CD14-positive monocyte (primary cell): ENCODE results near the gene CAPS. TPM values are rescaled to one million over a fixed set of nuclear protein-coding genes. Genes with fewer than 3 reads are reported as not detected.

ENCODE experiments used
- DNase-seq, 3 donors: peaks; one replicate each; pipeline ENCODE4 v3.0.0-alpha.2; 2011 to 2022
- H2AFZ ChIP-seq: 2 replicates; pipeline ENCODE4 v1.6.0; 2012; ENCODE audit warnings: mild to moderate bottlenecking, low read depth, low read length, inconsistent platforms; ENCODE audit not compliant: insufficient read depth, poor library complexity, severe bottlenecking
- H3K27ac ChIP-seq, 2 donors: 1 replicate in 1 of 2; 2 replicates in 1 of 2; pipeline ENCODE4 v1.5.1; 2012 to 2013; ENCODE audit warnings: low read length in 2 of 2, control low read depth in 1 of 2, inconsistent platforms in 1 of 2, low read depth in 1 of 2, mild to moderate bottlenecking in 1 of 2
- H3K27me3 ChIP-seq, 2 donors: one replicate each; pipeline versions ENCODE4 v1.6.0 to v1.6.1; 2011 to 2013; ENCODE audit warnings: low read length in 2 of 2; ENCODE audit not compliant: control insufficient read depth in 2 of 2, insufficient read depth in 2 of 2
- H3K36me3 ChIP-seq, 2 donors: replicated peaks in 1 of 2; 1 replicate in 1 of 2; 2 replicates in 1 of 2; pipeline versions ENCODE4 v1.5.1 to v1.6.1; 2012 to 2013; ENCODE audit warnings: low read length in 2 of 2, control low read depth in 1 of 2, inconsistent platforms in 1 of 2, mild to moderate bottlenecking in 1 of 2; ENCODE audit not compliant: insufficient read depth in 2 of 2, control insufficient read depth in 1 of 2
- H3K4me1 ChIP-seq, 2 donors: 1 replicate in 1 of 2; 2 replicates in 1 of 2; pipeline versions ENCODE4 v1.5.1 to v1.6.1; 2012 to 2013; ENCODE audit warnings: low read length in 2 of 2, control low read depth in 1 of 2, inconsistent platforms in 1 of 2, mild to moderate bottlenecking in 1 of 2, moderate library complexity in 1 of 2; ENCODE audit not compliant: insufficient read depth in 2 of 2, control insufficient read depth in 1 of 2
- H3K4me2 ChIP-seq: replicated peaks from 2 replicates; pipeline ENCODE3; 2012; ENCODE audit warnings: low read length, moderate library complexity, mild to moderate bottlenecking; ENCODE audit not compliant: poor library complexity, severe bottlenecking; ENCODE audit errors: extremely low read depth
- H3K4me3 ChIP-seq, 3 experiments: fragments of 200-600 bp in 1 of 3; sonication (generic) in 1 of 3; replicated peaks in 1 of 3; 1 replicate in 2 of 3; 2 replicates in 1 of 3; pipeline ENCODE4 v1.5.1; 2011 to 2013; ENCODE audit warnings: low read length in 3 of 3, mild to moderate bottlenecking in 3 of 3, control low read depth in 2 of 3, low read depth in 2 of 3, inconsistent platforms in 1 of 3, moderate library complexity in 1 of 3
- H3K79me2 ChIP-seq: 2 replicates; pipeline ENCODE4 v1.6.0; 2012; ENCODE audit warnings: mild to moderate bottlenecking, control low read depth, inconsistent platforms, low read length, moderate library complexity; ENCODE audit not compliant: insufficient read depth
- H3K9ac ChIP-seq: 2 replicates; pipeline ENCODE4 v1.6.0; 2017; ENCODE audit warnings: low read length, mild to moderate bottlenecking; ENCODE audit not compliant: insufficient read depth, poor library complexity, severe bottlenecking
- H3K9me3 ChIP-seq, 2 donors: replicated peaks in 1 of 2; 1 replicate in 1 of 2; 2 replicates in 1 of 2; pipeline versions ENCODE4 v1.5.1 to v1.6.1; 2012 to 2013; ENCODE audit warnings: low read length in 2 of 2, control low read depth in 1 of 2; ENCODE audit not compliant: control insufficient read depth in 1 of 2, insufficient read depth in 1 of 2
- H4K20me1 ChIP-seq: 2 replicates; pipeline ENCODE4 v1.6.0; 2012; ENCODE audit warnings: mild to moderate bottlenecking, low read length, control low read depth, moderate library complexity; ENCODE audit not compliant: insufficient read depth
- H3K27ac Mint-ChIP-seq, 7 donors: one replicate each; pipeline ENCODE4 v1.8.0; 2020; ENCODE audit warnings: mild to moderate bottlenecking in 7 of 7, mixed read lengths in 7 of 7, moderate library complexity in 6 of 7, inconsistent platforms in 2 of 7
- H3K27me3 Mint-ChIP-seq, 3 donors: one replicate each; pipeline ENCODE4 v1.8.0; 2021 to 2022; ENCODE audit warnings: low read depth in 3 of 3, mild to moderate bottlenecking in 3 of 3, mixed read lengths in 3 of 3, moderate library complexity in 3 of 3, inconsistent platforms in 1 of 3
- H3K36me3 Mint-ChIP-seq, 2 donors: one replicate each; pipeline ENCODE4 v1.8.0; 2020; ENCODE audit warnings: mixed read lengths in 2 of 2, inconsistent platforms in 1 of 2, mild to moderate bottlenecking in 1 of 2
- H3K4me1 Mint-ChIP-seq: one replicate; pipeline ENCODE4 v1.8.0; 2020; ENCODE audit warnings: mild to moderate bottlenecking, mixed read lengths
- H3K4me3 Mint-ChIP-seq, 2 donors: one replicate each; pipeline ENCODE4 v1.8.0; 2020; ENCODE audit warnings: mild to moderate bottlenecking in 2 of 2, mixed read lengths in 2 of 2, moderate library complexity in 1 of 2
- H3K9me3 Mint-ChIP-seq, 7 donors: one replicate each; pipeline ENCODE4 v1.8.0; 2020 to 2022; ENCODE audit warnings: mixed read lengths in 7 of 7, mild to moderate bottlenecking in 6 of 7, moderate library complexity in 6 of 7, inconsistent platforms in 2 of 7
- WGBS: methylation state at CpG from one replicate; pipeline ENCODE4 v1.1.5; 2013; ENCODE audit warnings: missing lambda C conversion rate; ENCODE audit not compliant: insufficient coverage; 5-methylcytosine and 5-hydroxymethylcytosine counted together
- intact Hi-C, 2 donors: fragments of 100-400 bp; cut with micrococcal nuclease; formaldehyde crosslinking; loops; one replicate each; pipeline versions ENCODE4 v1.15.0 to v1.15.1; 2023
- polyA plus RNA-seq, 3 donors: library from polyadenylated mRNA; depleted of rRNA in 1 of 3; unstranded in 2 of 3; stranded (reverse) in 1 of 3; fragments of 300-500 nt in 2 of 3; fragments of >200 nt in 1 of 3; fragmentation: Illumina TruSeq in 2 of 3; gene quantifications; 1 replicate in 2 of 3; 2 replicates in 1 of 3; pipeline ENCODE4 v1.2.3, GENCODE V29; 2012 to 2021
- TF ChIP-seq, protein P1 (sequence below): fragments of 200-600 bp; IDR thresholded peaks from one replicate; pipeline ENCODE4 v1.8.0; 2022; ENCODE audit warnings: antibody characterized with exemption, mild to moderate bottlenecking

CAPS gene
- polyA plus RNA-seq, 3 donors = 0.34 to 34.8 (median 0.72) TPM

DNA sequence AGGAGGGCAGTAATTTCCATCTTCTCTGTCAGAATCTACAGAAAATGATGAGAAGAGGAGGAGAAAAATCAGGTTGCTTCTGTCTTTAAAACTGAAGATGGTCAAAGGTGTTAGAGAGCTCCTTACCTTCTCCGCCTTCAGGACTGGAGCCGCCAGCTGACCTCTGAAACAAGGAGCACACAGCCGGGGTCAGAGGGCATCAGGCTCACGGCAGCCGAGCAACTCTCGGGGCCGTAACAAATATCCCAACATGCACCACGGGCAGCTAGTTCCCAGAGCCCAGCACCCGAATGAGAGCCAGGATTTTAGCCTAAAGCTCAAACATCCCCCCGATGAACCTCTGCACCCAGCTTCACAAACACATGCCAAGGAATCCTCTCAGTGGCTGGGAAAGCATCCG is 27.6 kb downstream of the CAPS start:
- Mint-ChIP-seq H3K27ac (peak overlapping the region in 1 of 7 donors; percentile 61), H3K9me3 (no peaks in the 10 kb centered on the region), H3K36me3 (peaks cover 61 to 79% of the 10 kb centered on the region in 2 donors), H3K4me3 (no peak overlapping the region), H3K27me3 (peaks cover 0 to 2% (median 1%) of the 10 kb centered on the region in 3 donors), H3K4me1 (peaks cover 4% of the 10 kb centered on the region)
- Histone ChIP-seq H3K9me3 (no peaks in the 10 kb centered on the region), H3K4me2 (no peak overlapping the region), H3K4me1 (peaks cover 4% of the 10 kb centered on the region in 2 donors), H3K9ac (no peak overlapping the region), H3K27ac (no peak overlapping the region), H3K79me2 (peaks cover 52% of the 10 kb centered on the region), H3K27me3 (no peaks in the 10 kb centered on the region), H3K4me3 (no peak overlapping the region), H3K36me3 (peaks cover 44 to 75% of the 10 kb centered on the region in 2 donors), H4K20me1 (peaks cover 72% of the 10 kb centered on the region), H2AFZ (no peak overlapping the region)
- intact Hi-C loops = no loop called here
- no peak for DNase-seq
- TF ChIP-seq, protein P1, sequence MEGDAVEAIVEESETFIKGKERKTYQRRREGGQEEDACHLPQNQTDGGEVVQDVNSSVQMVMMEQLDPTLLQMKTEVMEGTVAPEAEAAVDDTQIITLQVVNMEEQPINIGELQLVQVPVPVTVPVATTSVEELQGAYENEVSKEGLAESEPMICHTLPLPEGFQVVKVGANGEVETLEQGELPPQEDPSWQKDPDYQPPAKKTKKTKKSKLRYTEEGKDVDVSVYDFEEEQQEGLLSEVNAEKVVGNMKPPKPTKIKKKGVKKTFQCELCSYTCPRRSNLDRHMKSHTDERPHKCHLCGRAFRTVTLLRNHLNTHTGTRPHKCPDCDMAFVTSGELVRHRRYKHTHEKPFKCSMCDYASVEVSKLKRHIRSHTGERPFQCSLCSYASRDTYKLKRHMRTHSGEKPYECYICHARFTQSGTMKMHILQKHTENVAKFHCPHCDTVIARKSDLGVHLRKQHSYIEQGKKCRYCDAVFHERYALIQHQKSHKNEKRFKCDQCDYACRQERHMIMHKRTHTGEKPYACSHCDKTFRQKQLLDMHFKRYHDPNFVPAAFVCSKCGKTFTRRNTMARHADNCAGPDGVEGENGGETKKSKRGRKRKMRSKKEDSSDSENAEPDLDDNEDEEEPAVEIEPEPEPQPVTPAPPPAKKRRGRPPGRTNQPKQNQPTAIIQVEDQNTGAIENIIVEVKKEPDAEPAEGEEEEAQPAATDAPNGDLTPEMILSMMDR = no peak
- 99% methylated on average over 11 of the region's 11 CpGs for WGBS

DNA sequence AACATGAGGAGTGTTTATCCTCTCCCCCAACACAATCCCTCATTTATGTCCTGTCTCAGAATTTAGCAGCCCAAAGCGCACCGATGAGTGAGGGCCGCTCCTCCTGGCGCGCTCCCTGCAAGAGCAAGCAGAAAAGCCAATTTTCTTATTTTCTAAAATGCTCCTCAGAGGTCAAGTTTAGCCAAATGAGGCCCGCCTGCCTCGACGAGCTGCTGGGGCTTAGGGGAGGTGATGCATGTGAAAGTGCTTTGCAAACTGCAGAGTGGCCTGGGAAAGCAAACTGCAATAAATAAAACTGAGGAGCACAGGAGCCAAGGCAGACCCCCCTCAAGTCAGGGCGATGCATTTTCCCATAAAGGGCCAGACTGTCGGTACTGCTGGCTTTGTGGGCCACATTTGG is 29.0 kb downstream of the CAPS start:
- Histone ChIP-seq H2AFZ (no peak overlapping the region), H3K4me3 (no peak overlapping the region), H4K20me1 (peaks cover 66% of the 10 kb centered on the region), H3K27ac (no peak overlapping the region), H3K9me3 (no peaks in the 10 kb centered on the region), H3K9ac (no peak overlapping the region), H3K4me2 (no peak overlapping the region), H3K36me3 (peaks cover 35 to 62% of the 10 kb centered on the region in 2 donors), H3K4me1 (peaks cover 18% of the 10 kb centered on the region in 2 donors), H3K27me3 (no peaks in the 10 kb centered on the region), H3K79me2 (peaks cover 54% of the 10 kb centered on the region)
- H3K9me3 Mint-ChIP-seq = no peaks in the 10 kb centered on the region
- no peak overlapping the region for H3K4me3 Mint-ChIP-seq
- 94% methylated on average over 7 of the region's 10 CpGs for WGBS
- no peak overlapping the region for H3K27ac Mint-ChIP-seq
- TF ChIP-seq, protein P1 = no peak
- peaks cover 0 to 2% (median 1%) of the 10 kb centered on the region in 3 donors for H3K27me3 Mint-ChIP-seq
- intact Hi-C loops = no loop called here
- DNase-seq = no peak
- peaks cover 18% of the 10 kb centered on the region for H3K4me1 Mint-ChIP-seq
- peaks cover 48 to 66% of the 10 kb centered on the region in 2 donors for H3K36me3 Mint-ChIP-seq
